Activated T-helper 9 cell treated with anti-CD3 and anti-CD28 coated beads, Interleukin-2, amount 50 U/mL, for 16 hours (primary cell): ENCODE data around the gene TDRD10.

Experiments used
- DNase-seq: peaks from one replicate; pipeline ENCODE4 v3.0.0-alpha.2; 2020; ENCODE audit warnings: low read depth

The TDRD10 gene

GRCh38 chr1:154502066-154502743 is at the start of gene TDRD10, which contains the start of gene SHE:
TSS of gene TDRD10 (plus strand) at chr1:154502219. CDS start at chr1:154506904, 4,685 bp downstream.
TSS of gene SHE (minus strand) at chr1:154502412. CDS start at chr1:154502026, 386 bp downstream.
- no peak for DNase-seq

- no peak for DNase-seq
These were observed 48.9 kb upstream of the TDRD10 start for GRCh38 chr1:154453161-154453560.

- no peak for DNase-seq
These were observed 48.3 kb upstream of the TDRD10 start for GRCh38 chr1:154453574-154454352.

GRCh38 chr1:154454386-154455120 is 47.5 kb upstream of the TDRD10 start:
- DNase-seq = no peak

GRCh38 chr1:154456631-154457030 is 45.4 kb upstream of the TDRD10 start:
- DNase-seq = no peak

GRCh38 chr1:154459080-154459479 is 42.9 kb upstream of the TDRD10 start:
- DNase-seq = no peak

- no peak for DNase-seq
These were observed 41.2 kb upstream of the TDRD10 start for GRCh38 chr1:154460695-154461260.

GRCh38 chr1:154463512-154463990 is 38.5 kb upstream of the TDRD10 start:
- DNase-seq = peak; percentile 46

- DNase-seq = no peak
These were observed 36.3 kb upstream of the TDRD10 start for GRCh38 chr1:154465621-154466195.

- DNase-seq = no peak
These were observed 35.8 kb upstream of the TDRD10 start for GRCh38 chr1:154466206-154466605.

GRCh38 chr1:154466921-154467417 is 35.0 kb upstream of the TDRD10 start:
- DNase-seq = no peak

GRCh38 chr1:154467434-154468102 is 34.5 kb upstream of the TDRD10 start:
- no peak for DNase-seq

GRCh38 chr1:154468535-154469250 is 33.3 kb upstream of the TDRD10 start:
- DNase-seq = no peak

GRCh38 chr1:154469844-154470560 is 32.0 kb upstream of the TDRD10 start:
- no peak for DNase-seq

GRCh38 chr1:154471304-154471703 is 30.7 kb upstream of the TDRD10 start:
- DNase-seq = no peak

- DNase-seq = no peak
These were observed 27.2 kb upstream of the TDRD10 start for GRCh38 chr1:154474802-154475201.

GRCh38 chr1:154476791-154477190 is 25.2 kb upstream of the TDRD10 start:
- no peak for DNase-seq

- no peak for DNase-seq
These were observed 24.0 kb upstream of the TDRD10 start for GRCh38 chr1:154478013-154478412.

GRCh38 chr1:154478639-154479038 is 23.4 kb upstream of the TDRD10 start:
- DNase-seq = no peak
